Left ventricle myocardium superior (tissue), 1 donor: Measurements from ENCODE around the gene SREK1. TPM values are rescaled to one million over a fixed set of nuclear protein-coding genes. Genes with fewer than 3 reads are reported as not detected.
"Not testable (repeated sequence)": the region's sequence is repeated elsewhere in the genome, so short reads cannot be mapped to it uniquely, and the experiment has no call there.

Source experiments
- ATAC-seq: fragments of 200-7000 bp; cut with Tn5 transposase; one replicate; pipeline ENCODE4 v1.9.1; 2020; ENCODE audit warnings: mild to moderate bottlenecking, moderate library complexity
- DNase-seq: peaks from one replicate; pipeline ENCODE4 v3.0.0-alpha.2; 2020
- intact Hi-C: fragments of 100-400 bp; cut with micrococcal nuclease; formaldehyde crosslinking; loops from one replicate; pipeline ENCODE4 v1.11.0; 2022
- long read RNA-seq: library from polyadenylated mRNA; unstranded; transcript quantifications from one replicate; pipeline ENCODE4 v2.0.0, GENCODE V29; 2021
- total RNA-seq: library from RNA; stranded (reverse); fragmentation: NEBNext Ultra II Directional; extraction: Animal tissue kit (Norgen Biotek cat#: 25700); gene quantifications from one replicate; pipeline ENCODE4 v1.2.1, GENCODE V29; 2021
- donor health status: DM: no; HTN: yes; CAD: no; lungs with severe emphysema.

Gene SREK1, protein sequence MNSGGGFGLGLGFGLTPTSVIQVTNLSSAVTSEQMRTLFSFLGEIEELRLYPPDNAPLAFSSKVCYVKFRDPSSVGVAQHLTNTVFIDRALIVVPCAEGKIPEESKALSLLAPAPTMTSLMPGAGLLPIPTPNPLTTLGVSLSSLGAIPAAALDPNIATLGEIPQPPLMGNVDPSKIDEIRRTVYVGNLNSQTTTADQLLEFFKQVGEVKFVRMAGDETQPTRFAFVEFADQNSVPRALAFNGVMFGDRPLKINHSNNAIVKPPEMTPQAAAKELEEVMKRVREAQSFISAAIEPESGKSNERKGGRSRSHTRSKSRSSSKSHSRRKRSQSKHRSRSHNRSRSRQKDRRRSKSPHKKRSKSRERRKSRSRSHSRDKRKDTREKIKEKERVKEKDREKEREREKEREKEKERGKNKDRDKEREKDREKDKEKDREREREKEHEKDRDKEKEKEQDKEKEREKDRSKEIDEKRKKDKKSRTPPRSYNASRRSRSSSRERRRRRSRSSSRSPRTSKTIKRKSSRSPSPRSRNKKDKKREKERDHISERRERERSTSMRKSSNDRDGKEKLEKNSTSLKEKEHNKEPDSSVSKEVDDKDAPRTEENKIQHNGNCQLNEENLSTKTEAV
- total RNA-seq = 32.3 TPM
- long read RNA-seq, full-length matches to known transcripts = 6 of 49 reads
- long read RNA-seq, partial matches to known transcripts = 38 of 49 reads
- long read RNA-seq, other reads (novel, unspliced or antisense) = 5 of 49 reads

DNA sequence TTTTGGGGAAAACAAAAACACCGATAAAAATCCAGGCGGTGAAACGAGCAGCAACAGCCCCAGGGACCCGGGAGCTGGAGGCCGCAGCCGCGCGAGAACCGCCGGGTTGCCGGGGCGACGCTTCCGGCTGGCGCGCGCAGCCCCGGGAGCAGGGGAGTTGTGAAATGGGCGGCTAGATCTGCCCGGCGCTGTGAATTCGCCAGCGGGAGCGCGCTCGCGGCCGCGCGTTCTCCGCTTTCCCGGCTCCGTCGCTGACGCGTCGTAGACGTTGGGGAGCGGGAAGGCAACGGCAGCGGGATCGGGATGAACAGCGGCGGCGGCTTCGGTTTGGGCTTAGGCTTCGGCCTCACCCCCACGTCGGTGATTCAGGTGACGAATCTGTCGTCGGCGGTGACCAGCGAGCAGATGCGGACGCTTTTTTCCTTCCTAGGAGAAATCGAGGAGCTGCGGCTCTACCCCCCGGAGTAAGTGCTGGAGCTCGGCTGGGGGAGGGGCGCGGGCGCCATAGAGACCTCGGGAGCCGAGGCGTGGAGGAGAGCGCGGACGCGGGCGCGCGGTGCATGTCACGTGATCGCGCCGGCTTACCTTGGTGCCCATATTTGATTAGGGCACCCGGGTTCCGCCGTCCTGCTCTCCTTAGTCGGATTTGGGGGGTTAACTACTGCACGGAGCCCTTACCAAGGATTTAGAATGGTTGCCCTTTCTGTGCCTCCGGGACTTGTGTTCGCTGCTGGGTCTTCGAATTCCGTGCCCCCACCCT, at the start of gene SREK1:
Gene SREK1 (plus strand): TSS at position 227 of the 760 bp plus-strand sequence. CDS start 77 bp downstream, at position 304.
- intact Hi-C loops = loop anchor here (5.0 kb wide), 1 partner anchor 217 kb away; the partner anchor contains the start of gene ERBIN
- ATAC-seq = peak; percentile 96
- peak; percentile 96 for DNase-seq

DNA sequence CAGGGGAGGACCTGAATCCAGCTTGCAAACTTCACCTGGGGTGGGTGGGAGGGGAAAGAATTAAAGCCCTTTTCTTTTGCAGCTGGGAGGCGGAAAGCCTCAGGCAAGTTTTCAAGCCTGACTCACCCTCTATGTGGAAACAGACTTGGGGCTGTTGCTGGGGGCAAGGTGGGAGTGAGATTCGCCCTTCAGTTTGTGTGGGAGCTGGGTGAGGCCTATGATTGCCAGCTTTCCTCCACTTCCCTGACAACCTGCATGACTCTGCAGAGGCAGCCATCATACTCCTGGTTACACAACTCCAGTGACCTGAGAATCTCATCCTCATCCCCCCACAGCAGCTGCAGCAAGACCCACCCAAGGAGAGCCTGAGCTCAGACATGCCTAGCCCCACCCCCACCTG, 43.2 kb upstream of the SREK1 start:
- DNase-seq (no peak), ATAC-seq (no peak)
- intact Hi-C loops = no loop called here

DNA sequence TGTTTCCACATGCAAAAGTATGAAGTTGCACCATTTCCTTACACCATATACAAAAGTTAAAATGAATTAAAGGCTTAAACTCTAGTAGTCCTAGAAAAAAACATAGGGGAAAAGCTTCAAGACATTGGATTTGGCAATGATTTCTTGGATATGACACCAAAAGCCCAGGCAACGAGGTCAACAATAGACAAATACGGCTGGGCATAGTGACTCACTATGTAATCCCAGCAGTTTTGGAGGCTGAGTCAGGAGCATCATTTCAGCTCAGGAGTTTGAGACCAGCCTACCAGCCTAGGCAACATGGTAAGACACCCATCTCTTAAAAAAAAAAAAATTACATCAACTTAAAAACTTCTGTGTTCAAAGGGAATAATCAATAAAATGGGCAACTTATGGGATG, 30.9 kb upstream of the SREK1 start:
- DNase-seq (no peak), ATAC-seq (no peak)
- intact Hi-C loops = no loop called here

DNA sequence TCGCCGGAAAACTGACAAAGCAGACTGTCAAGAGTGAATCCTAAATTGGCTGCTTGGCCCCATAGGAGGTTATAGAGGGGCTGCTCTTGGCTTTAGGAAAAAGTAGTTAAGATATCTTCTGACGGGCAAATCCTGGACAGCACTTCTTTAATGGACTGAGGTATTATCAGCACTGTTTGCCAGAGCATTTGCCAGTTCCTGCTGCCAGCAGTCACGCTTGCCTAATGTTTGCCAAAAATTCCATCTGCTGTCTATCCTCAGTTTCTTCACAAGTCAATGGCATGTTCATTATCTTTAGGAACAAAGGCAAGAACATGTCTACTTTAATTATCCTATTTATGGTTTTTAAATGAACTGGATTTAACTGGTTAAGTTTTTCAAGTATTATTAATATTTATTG, 25.8 kb upstream of the SREK1 start:
- ATAC-seq (peak; percentile 88), DNase-seq (peak; percentile 37)
- intact Hi-C loops = no loop called here

DNA sequence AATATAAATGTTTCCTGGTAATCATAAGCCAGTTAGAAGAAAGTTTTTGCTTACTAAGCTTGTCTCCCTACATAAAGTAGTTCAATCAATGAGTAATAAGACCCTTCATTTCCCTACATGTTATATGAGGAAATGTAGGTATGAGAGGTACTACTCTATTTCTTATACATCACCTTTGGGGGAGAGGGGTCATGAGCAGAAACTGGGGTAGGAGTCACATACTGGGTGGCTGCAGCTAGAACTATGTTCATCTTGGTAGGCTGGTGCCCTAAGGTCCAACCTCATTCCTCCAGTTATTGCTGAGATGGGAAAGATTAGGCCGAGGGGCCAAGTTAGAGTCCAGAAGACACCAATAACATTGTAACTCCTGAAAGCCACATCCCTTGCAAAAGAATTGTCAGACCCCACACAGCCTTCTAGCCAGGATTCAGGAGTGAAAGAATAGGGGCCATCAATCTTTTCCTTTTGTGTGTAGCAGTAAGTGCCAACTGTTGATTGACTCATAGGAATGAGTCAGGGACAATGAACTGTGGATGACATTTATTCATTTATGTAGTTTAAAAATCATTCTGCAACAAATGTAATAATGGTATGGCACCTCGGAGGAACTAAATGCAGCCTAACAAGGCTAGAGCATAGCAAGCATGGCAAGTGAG, 21.6 kb upstream of the SREK1 start:
- intact Hi-C loops = no loop called here
- DNase-seq (no peak), ATAC-seq (no peak)

DNA sequence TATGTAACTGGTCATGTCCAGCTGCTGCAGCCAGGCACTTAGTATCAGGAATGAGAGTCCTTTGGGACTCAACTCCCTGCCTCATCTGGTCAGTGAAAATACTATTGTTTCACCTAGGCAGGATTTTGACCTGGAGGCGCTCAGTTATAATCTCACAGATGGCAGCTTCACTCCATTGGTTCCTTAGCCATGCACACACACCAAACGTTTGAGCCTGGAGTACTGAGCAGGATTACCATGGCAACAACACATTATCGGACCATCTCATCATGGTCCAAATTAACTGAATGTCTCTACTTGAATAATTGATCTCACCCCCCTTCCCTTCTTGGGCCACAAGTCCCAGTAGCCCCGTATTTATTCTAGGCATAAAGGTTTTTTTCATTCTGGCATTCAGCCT, 15.0 kb upstream of the SREK1 start:
- intact Hi-C loops = no loop called here
- ATAC-seq (no peak), DNase-seq (no peak)

DNA sequence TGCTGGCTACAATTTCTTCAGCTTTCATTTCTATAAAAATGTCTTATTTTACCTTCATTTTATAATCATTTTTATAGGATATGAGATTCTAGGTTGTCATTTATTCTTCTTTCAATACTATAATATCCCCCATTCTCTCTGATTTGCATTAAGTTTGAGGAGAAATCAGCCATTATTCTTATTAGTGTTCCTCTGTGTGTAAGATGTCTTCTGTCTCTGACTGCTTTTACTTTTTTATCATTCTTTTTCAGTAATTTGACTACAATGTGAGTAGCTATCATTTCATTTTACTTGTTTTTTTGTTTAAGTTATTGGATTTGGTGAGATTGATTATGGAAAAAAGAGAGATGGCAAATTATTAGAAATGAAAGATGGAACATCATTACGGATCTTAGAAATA, 13.6 kb upstream of the SREK1 start:
- no peak for DNase-seq
- no peak for ATAC-seq
- intact Hi-C loops = no loop called here

DNA sequence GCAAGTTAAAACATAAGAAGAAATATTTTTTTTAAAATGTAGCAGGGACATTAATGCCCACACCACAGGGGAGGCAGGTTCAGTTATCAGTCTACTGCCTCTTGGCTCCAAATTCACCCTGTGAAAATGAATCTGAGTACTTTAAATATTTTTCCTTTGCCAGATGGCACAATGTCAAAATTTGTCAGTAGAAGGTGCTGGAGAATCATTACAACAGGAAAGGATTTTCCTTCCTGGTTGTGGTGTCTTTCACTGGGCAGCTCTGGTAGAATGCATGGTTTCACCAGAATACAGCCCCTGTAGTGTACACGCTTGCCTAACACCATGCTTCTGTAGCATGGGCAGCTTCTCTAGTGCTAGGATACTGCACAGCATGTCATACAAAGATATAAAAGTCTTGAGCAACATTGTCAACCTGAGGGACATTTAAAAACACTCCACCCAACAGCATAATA, 9.7 kb upstream of the SREK1 start:
- DNase-seq (no peak), ATAC-seq (peak; percentile 73)
- intact Hi-C loops = no loop called here

DNA sequence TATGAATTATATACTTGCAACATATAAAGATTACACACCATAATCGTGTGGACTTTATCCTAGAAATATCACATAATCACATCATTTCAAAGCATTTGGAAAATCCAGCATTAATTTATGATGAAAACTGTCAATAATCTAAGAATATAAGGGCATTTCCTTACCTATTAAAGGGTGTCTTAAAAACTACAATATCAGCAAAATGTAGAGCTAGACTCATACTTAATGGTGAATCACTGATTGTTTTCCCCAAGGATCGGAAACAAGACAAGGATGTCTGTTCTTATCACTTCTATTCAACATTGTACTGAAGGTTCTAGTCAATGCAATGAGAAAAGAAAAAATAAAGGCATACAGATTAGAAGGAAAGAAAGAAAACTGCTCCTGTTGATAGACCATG, 8.0 kb upstream of the SREK1 start:
- intact Hi-C loops = no loop called here
- ATAC-seq (no peak), DNase-seq (no peak)

DNA sequence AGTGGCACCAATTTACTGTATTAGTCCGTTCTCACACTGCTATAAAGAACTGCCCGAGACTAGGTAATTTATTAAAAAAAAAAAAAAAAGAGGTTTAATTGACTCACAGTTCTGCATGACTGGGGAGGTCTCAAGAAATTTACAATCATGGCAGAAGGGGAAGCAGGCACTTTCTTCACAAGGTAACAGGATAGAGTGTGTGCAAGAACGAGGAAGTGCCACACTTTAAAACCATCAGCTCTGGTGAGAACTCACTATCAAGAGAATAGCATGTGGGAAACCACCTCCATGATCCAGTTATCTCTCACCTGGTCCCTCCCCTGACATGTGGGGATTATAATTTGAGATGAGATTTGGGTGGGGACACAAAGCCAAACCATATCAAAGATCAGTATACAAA, 7.2 kb upstream of the SREK1 start:
- not testable (repeated sequence) for ATAC-seq

DNA sequence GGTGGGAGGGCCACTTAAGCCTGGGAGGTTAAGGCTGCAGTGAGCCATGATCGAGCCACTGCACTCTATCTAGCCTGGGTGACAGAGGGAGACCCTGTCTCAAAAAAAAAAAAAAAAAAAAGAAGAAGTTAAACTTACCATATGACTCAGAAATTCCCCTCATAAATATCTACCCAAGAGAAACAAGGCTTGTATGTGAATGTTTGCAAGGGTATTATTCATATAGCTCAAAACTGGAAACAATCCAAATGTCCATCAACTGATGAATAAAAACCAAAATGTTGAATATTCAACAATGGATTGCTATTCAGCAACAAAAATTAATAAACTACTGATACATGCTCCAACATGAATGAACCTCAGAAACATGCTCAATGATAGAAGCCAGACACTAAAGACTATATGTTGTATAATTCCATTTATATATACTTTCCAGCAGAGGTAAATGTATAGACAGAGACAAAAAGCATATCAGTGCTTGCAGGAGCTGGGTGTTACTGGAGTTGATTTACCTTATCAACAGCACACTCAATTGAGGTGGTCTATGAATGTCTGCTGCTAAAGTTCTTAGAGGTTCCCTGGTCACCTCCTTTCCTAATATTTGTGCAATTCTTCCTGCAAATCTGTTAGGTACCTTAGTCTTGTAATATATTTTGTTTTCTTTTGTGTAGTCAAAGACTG, 5.3 kb upstream of the SREK1 start:
- DNase-seq = no peak
- intact Hi-C loops = no loop called here

More for the DNA sequence above, 7.2 kb upstream of the SREK1 start:
- intact Hi-C loops, DNase-seq: not testable (repeated sequence)

DNA sequence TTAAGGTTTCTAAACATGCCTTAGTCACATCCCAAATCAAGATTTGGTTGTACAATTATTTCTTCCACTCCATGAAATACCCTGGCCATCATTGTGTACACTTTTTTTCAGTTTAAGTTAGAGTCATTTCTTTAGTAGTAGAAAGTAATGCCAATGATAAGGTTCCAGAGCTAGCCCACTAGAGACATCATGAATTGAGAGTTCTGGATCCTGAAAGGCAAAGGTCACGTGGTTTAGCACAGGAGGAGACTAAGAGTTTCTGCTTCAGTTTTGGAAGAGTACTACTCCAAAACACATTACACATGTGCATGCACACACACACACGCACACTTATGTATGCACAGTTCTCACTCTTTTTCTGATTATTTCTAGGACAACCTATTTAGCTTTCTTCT, 4.8 kb upstream of the SREK1 start:
- ATAC-seq (no peak), DNase-seq (no peak)
- intact Hi-C loops = no loop called here

More for the DNA sequence above, 5.3 kb upstream of the SREK1 start:
- no peak for ATAC-seq

DNA sequence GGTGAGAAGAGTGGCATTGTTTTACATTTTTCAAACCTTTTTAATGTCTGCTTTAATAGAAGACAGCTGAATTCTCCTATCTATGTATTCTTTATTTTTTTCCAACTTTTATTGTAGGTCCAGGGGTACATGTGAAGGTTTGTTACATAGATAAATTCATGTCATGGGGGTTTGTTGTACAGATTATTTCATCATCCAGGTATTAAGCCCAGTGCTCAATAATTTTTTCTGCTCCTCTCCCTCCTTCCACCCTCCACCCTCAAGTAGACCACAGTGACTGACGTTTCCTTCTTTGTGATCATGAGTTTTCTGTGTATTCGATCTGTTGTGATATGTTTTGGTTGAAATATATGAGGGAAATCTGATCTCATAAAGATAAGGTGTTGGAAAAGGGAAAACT, 1.7 kb upstream of the SREK1 start:
- ATAC-seq (no peak), DNase-seq (no peak)
- intact Hi-C loops = loop anchor here (5.0 kb wide), 1 partner anchor 215 kb away; the partner anchor contains the start of gene ERBIN

DNA sequence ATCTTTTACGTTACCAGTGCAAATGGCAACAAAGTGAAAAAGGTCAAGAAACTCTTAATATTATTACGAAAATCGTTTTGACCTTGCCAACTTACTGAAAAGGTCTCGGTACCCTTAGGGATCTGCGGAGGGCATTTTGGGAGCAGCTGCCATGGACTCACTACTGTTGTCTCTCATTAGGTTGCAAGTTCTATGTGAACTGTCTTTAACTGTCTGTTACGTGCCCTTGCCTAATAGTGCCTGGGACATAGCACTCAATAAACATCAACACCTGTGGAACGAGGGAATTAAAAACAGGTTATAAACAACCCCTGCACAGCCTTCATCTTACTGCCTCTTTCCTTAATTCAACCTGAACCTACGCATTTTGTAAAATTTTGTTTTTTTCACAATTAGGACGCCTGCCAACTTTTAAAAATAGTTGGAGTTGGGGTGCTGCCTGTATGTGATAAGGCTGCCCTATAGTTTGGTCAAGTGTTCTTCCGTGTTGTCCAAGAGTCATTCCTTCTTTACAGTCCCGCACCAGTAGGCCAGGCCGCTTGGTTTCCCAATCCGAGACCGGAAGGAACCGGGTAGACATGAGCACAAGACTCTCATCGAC, 527 bp upstream of the SREK1 start:
- ATAC-seq (peak; percentile 60), DNase-seq (no peak)
- intact Hi-C loops = loop anchor here (5.0 kb wide), 1 partner anchor 216 kb away; the partner anchor contains the start of gene ERBIN

DNA sequence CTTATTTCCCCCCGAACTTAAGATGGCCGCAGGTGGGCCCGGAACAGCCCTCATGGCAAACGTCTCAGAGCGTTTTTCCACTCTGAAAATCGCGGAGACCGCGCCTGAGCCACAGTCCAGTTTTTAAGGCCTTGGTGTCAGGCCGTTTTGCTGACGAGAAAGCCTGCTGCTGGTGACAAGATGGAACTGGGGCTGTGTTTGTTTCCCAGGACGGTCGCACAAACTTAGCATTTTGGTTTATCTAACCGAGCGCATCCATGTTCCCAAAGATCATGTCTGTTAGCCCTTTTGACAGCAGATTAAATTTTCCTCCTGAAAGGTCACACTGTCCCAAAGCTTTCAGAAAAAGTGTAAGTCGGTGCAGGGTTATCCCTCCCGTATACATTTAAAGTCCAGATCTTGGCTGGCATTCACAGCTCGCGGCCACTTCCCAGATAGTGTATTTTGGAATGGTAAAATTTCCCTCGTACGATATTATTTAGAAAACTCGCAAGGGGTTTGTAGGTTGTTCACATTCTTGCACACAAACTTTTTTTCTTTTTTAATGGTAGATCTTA, 812 bp downstream of the SREK1 start:
- DNase-seq = no peak
- intact Hi-C loops = loop anchor here (5.0 kb wide), 1 partner anchor 218 kb away; the partner anchor contains the start of gene ERBIN

DNA sequence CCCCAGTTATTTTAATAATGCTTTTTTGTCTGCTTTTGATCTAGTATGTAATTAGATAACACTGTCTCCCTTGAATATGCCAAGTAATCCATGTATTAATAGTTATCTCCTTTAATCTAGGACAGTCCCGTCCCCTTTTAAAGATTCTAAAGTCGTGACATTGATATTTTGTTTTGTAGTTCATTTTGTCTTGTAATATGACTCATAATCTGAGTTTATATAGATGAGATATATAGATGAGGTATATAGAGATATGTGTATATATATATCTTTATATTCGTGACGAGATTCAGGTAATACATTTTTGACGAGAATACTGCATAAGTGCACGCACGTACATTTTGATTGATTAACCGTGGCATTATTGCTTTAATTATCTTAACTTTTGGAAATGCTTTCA, 1.6 kb downstream of the SREK1 start:
- DNase-seq (no peak), ATAC-seq (no peak)
- intact Hi-C loops = no loop called here

More for the DNA sequence above, 812 bp downstream of the SREK1 start:
- peak; percentile 64 for ATAC-seq

DNA sequence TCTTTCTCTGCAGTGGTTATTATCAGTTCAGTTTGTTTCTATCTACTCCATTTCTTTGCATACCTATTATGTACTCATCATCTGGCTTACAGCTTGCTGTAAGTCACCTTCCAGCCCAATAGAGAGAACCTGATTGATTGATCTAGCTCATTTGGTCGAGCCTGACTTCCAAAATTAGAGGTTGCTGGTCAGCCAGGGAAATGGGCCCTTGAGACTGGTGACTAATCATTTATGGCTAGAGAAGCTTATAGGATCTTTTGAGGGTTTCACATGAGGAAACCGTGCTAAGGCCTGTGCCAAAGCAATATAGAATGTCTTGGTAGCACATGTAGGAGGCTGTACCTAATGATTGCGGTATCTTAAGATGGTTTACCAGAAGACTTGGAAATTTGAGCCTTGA, 5.8 kb downstream of the SREK1 start:
- intact Hi-C loops = no loop called here
- no peak for ATAC-seq
- DNase-seq = no peak

DNA sequence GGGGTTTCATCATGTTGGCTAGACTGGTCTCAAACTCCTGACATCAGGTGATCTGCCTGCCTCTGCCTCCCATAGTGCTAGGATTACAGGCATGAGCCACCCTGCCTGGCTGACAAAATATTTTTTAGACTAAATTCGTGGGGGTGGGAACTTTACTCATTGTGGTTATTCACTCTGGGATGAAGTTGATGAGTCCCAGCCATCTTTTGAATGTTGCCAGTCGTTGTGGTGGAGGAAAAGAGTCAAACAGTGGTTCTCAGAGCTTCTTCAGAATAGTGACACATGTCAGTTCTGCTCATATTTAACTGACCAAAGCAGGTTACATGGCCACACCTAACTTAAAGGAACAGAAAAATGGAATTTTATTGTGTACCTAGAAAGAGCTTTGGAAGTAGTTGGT, 6.9 kb downstream of the SREK1 start:
- DNase-seq (no peak), ATAC-seq (no peak)
- intact Hi-C loops = no loop called here
